ENCODE results near the gene SF3B2.
A peak's percentile ranks its signal among the peaks of the same experiment; 100 is the strongest.

- TF ChIP-seq, protein P1, sequence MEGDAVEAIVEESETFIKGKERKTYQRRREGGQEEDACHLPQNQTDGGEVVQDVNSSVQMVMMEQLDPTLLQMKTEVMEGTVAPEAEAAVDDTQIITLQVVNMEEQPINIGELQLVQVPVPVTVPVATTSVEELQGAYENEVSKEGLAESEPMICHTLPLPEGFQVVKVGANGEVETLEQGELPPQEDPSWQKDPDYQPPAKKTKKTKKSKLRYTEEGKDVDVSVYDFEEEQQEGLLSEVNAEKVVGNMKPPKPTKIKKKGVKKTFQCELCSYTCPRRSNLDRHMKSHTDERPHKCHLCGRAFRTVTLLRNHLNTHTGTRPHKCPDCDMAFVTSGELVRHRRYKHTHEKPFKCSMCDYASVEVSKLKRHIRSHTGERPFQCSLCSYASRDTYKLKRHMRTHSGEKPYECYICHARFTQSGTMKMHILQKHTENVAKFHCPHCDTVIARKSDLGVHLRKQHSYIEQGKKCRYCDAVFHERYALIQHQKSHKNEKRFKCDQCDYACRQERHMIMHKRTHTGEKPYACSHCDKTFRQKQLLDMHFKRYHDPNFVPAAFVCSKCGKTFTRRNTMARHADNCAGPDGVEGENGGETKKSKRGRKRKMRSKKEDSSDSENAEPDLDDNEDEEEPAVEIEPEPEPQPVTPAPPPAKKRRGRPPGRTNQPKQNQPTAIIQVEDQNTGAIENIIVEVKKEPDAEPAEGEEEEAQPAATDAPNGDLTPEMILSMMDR (IDR thresholded peaks at IDR 0.05 in 2 of 3, conservative IDR thresholded peaks at IDR 0.05 in 1 of 3; ENCODE audit: borderline replicate concordance in 1 of 3, insufficient read depth in 1 of 3, low read depth in 2 of 3, low read length in 2 of 3): no peak
- peak; percentile 67; the same call in 1 of the 2 replicates for TF ChIP-seq ZFX (IDR thresholded peaks at IDR 0.05)
- TF ChIP-seq POLR2A (IDR thresholded peaks at IDR 0.05; ENCODE audit: borderline replicate concordance, extremely low read depth, insufficient read depth, insufficient read length): no peak
- TF ChIP-seq EZH2 (IDR thresholded peaks at IDR 0.05): no peak
- no peak for TF ChIP-seq POLR2AphosphoS5 (IDR thresholded peaks at IDR 0.05; ENCODE audit: low read depth, low read length)
- no peak for TF ChIP-seq YY1 (IDR thresholded peaks at IDR 0.05; ENCODE audit: extremely low read depth, insufficient replicate concordance, low read depth, low read length)
- TF ChIP-seq, protein P2, sequence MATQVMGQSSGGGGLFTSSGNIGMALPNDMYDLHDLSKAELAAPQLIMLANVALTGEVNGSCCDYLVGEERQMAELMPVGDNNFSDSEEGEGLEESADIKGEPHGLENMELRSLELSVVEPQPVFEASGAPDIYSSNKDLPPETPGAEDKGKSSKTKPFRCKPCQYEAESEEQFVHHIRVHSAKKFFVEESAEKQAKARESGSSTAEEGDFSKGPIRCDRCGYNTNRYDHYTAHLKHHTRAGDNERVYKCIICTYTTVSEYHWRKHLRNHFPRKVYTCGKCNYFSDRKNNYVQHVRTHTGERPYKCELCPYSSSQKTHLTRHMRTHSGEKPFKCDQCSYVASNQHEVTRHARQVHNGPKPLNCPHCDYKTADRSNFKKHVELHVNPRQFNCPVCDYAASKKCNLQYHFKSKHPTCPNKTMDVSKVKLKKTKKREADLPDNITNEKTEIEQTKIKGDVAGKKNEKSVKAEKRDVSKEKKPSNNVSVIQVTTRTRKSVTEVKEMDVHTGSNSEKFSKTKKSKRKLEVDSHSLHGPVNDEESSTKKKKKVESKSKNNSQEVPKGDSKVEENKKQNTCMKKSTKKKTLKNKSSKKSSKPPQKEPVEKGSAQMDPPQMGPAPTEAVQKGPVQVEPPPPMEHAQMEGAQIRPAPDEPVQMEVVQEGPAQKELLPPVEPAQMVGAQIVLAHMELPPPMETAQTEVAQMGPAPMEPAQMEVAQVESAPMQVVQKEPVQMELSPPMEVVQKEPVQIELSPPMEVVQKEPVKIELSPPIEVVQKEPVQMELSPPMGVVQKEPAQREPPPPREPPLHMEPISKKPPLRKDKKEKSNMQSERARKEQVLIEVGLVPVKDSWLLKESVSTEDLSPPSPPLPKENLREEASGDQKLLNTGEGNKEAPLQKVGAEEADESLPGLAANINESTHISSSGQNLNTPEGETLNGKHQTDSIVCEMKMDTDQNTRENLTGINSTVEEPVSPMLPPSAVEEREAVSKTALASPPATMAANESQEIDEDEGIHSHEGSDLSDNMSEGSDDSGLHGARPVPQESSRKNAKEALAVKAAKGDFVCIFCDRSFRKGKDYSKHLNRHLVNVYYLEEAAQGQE (IDR thresholded peaks at IDR 0.05; ENCODE audit: low read depth): no peak
- TF ChIP-seq JUND (IDR thresholded peaks at IDR 0.05): no peak
- no peak for TF ChIP-seq EZH2phosphoT487 (IDR thresholded peaks at IDR 0.05; ENCODE audit: borderline replicate concordance)
- TF ChIP-seq, protein P3, sequence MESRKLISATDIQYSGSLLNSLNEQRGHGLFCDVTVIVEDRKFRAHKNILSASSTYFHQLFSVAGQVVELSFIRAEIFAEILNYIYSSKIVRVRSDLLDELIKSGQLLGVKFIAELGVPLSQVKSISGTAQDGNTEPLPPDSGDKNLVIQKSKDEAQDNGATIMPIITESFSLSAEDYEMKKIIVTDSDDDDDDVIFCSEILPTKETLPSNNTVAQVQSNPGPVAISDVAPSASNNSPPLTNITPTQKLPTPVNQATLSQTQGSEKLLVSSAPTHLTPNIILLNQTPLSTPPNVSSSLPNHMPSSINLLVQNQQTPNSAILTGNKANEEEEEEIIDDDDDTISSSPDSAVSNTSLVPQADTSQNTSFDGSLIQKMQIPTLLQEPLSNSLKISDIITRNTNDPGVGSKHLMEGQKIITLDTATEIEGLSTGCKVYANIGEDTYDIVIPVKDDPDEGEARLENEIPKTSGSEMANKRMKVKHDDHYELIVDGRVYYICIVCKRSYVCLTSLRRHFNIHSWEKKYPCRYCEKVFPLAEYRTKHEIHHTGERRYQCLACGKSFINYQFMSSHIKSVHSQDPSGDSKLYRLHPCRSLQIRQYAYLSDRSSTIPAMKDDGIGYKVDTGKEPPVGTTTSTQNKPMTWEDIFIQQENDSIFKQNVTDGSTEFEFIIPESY (IDR thresholded peaks at IDR 0.05; ENCODE audit: extremely low read depth, insufficient replicate concordance, low read length): no peak
- no peak for TF ChIP-seq RAD21 (IDR thresholded peaks at IDR 0.05; ENCODE audit: low read depth)
- no peak for TF ChIP-seq EGR1 (IDR thresholded peaks at IDR 0.05; ENCODE audit: low read depth)
- TF ChIP-seq CEBPB (IDR thresholded peaks at IDR 0.05; ENCODE audit: low read depth): no peak
- TF ChIP-seq, protein P4, sequence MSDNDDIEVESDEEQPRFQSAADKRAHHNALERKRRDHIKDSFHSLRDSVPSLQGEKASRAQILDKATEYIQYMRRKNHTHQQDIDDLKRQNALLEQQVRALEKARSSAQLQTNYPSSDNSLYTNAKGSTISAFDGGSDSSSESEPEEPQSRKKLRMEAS (IDR thresholded peaks at IDR 0.05): no peak
These were observed 459 bp downstream of the SF3B2 start for GRCh38 chr11:66052664-66052982.
